ENCODE data around the gene ZNF648.

GRCh38 chr1:182093781-182094180 is 32.3 kb upstream of the ZNF648 start:
- TF ChIP-seq, protein P1, sequence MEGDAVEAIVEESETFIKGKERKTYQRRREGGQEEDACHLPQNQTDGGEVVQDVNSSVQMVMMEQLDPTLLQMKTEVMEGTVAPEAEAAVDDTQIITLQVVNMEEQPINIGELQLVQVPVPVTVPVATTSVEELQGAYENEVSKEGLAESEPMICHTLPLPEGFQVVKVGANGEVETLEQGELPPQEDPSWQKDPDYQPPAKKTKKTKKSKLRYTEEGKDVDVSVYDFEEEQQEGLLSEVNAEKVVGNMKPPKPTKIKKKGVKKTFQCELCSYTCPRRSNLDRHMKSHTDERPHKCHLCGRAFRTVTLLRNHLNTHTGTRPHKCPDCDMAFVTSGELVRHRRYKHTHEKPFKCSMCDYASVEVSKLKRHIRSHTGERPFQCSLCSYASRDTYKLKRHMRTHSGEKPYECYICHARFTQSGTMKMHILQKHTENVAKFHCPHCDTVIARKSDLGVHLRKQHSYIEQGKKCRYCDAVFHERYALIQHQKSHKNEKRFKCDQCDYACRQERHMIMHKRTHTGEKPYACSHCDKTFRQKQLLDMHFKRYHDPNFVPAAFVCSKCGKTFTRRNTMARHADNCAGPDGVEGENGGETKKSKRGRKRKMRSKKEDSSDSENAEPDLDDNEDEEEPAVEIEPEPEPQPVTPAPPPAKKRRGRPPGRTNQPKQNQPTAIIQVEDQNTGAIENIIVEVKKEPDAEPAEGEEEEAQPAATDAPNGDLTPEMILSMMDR (IDR thresholded peaks at IDR 0.05), result no peak
- TF ChIP-seq EZH2 (IDR thresholded peaks at IDR 0.05), result no peak
- TF ChIP-seq EZH2phosphoT487 (IDR thresholded peaks at IDR 0.05), result no peak
